ENCODE data around the gene RALB. TPM values are rescaled to one million over a fixed set of nuclear protein-coding genes. Genes with fewer than 3 reads are reported as not detected.

RALB gene
- total RNA-seq, 1 donor from 2014 or later: 45.8 TPM

DNA sequence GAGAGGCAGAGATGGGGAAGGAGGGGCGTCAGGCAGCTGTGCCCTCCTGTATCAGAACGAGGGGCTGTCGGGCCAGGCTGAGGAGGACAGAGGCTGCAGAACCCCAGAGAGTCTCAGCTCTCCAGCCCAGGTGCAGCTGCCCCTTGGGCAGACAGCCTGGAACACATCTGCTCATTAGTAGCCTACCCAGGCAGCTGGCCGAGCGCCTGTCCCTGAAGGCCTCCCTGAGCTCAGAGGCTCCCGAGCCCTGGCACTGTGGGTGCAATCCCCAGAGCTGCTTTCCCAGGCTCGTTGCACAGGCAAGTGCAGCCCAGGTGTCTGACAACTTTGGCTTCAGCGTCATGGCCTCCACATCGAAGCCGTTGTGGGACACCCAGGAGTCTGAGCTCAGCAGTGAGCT lies 16.3 kb upstream of the RALB start:
- intact Hi-C loops (cut with micrococcal nuclease): no loop called here
- H3K4me1 ChIP-seq: peaks cover 22% of the 10 kb centered on the region

DNA sequence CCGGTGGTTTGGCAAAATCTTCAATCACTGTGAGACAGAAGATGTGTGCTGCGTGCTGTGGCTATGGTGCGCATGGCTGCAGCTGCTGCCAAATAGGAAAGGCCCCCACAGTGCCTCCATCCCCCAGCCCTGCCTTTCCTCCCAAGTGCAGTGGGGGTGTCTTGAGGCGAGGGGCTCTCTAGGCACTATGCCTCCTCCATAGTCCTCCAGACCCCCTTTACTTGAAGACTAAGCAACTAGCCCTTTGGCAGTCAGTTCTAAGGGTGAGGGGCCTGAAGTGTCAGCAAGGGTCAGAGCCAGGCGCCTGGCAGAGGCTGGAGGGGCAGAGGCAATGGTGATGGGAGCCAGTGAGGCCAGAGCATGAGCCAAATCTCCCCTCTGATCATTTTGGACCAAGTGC lies 15.9 kb upstream of the RALB start:
- TF ChIP-seq CTCF (IDR thresholded peaks at IDR 0.05; ENCODE audit: borderline replicate concordance): no peak
- Histone ChIP-seq H3K9me3 (replicated peaks) (peaks cover 3% of the 10 kb centered on the region), H3K4me1 (peaks cover 27% of the 10 kb centered on the region), H3K4me3 (no peak overlapping the region), H3K27ac (replicated peaks) (no peak overlapping the region), H3K27me3 (ENCODE audit: low read depth) (peaks cover 21% of the 10 kb centered on the region), H3K36me3 (no peaks in the 10 kb centered on the region)
- DNase-seq: no peak
- intact Hi-C loops (cut with micrococcal nuclease): no loop called here

More for the DNA sequence above, 16.3 kb upstream of the RALB start:
- Histone ChIP-seq H3K27me3 (ENCODE audit: low read depth) (peaks cover 21% of the 10 kb centered on the region), H3K36me3 (no peaks in the 10 kb centered on the region), H3K9me3 (replicated peaks) (peaks cover 3% of the 10 kb centered on the region), H3K27ac (replicated peaks) (no peak overlapping the region), H3K4me3 (no peak overlapping the region)
- no peak for TF ChIP-seq CTCF (IDR thresholded peaks at IDR 0.05; ENCODE audit: borderline replicate concordance)
- no peak for DNase-seq

GRCh38 chr2:120237491-120237902 lies 15.2 kb upstream of the RALB start:
- Histone ChIP-seq H3K27ac (replicated peaks) (no peak overlapping the region), H3K27me3 (ENCODE audit: low read depth) (peaks cover 21% of the 10 kb centered on the region), H3K4me3 (no peak overlapping the region), H3K4me1 (peaks cover 28% of the 10 kb centered on the region), H3K36me3 (no peaks in the 10 kb centered on the region), H3K9me3 (replicated peaks) (peaks cover 3% of the 10 kb centered on the region)
- TF ChIP-seq CTCF (IDR thresholded peaks at IDR 0.05; ENCODE audit: borderline replicate concordance): no peak
- no peak for DNase-seq
- intact Hi-C loops (cut with micrococcal nuclease): no loop called here

- peaks cover 28% of the 10 kb centered on the region for H3K4me1 ChIP-seq
- H3K27me3 ChIP-seq (ENCODE audit: low read depth): peaks cover 21% of the 10 kb centered on the region
- H3K4me3 ChIP-seq: peak overlapping the region; percentile 15
- peaks cover 3% of the 10 kb centered on the region for H3K9me3 ChIP-seq (replicated peaks)
- no peaks in the 10 kb centered on the region for H3K36me3 ChIP-seq
- intact Hi-C loops (cut with micrococcal nuclease): no loop called here
- no peak for DNase-seq
- TF ChIP-seq CTCF (IDR thresholded peaks at IDR 0.05; ENCODE audit: borderline replicate concordance): no peak
- peak overlapping the region; percentile 77 for H3K27ac ChIP-seq (replicated peaks)
Observed at GRCh38 chr2:120238728-120239487, 13.7 kb upstream of the RALB start.

DNA sequence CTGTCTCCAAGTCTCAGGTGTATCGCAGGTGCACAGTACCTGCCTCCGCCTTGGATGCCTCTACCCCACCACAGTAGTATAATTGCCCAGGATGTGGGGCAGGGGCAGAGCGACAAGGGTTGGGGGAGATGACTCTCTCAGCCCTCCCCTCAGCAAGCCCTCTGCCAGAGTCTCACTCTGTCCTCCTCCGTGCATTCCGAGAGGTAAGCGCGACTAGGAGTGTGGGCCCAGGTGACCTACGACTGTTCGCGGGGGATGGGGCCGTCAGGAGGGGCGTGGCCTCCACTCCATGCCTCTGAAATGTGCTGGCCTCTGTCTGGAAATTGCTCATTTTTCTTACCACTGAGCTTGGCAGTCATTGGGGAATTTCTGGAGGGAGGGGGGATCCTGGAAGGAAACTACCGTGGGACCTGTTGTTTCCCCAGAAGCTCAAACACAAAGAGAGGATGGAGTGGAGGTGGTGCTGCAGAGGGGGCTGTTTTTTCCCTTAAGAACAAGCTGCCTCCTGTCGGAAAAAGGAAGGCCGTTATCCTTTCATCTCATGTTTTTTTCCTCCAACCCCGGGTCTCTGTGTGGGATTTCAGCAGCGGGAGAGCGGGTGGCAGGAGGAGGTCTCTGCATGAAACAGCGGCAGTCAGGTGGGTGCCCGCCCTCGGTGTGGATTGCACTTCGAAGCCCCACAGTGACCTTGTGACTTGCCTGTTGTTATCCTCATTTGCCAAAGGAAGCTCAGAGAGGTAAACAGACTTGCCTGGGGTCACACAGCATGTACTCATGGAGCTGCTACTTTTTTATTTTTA lies 13.0 kb upstream of the RALB start:
- no peaks in the 10 kb centered on the region for H3K36me3 ChIP-seq
- DNase-seq: peak; percentile 47
- TF ChIP-seq CTCF (IDR thresholded peaks at IDR 0.05; ENCODE audit: borderline replicate concordance): peak; percentile 15
- peak overlapping the region; percentile 32 for H3K4me3 ChIP-seq
- peaks cover 3% of the 10 kb centered on the region for H3K9me3 ChIP-seq (replicated peaks)
- peak overlapping the region; percentile 77 for H3K27ac ChIP-seq (replicated peaks)
- H3K4me1 ChIP-seq: peaks cover 28% of the 10 kb centered on the region
- intact Hi-C loops (cut with micrococcal nuclease): no loop called here
- peaks cover 21% of the 10 kb centered on the region for H3K27me3 ChIP-seq (ENCODE audit: low read depth)

All from left ventricle myocardium inferior (tissue), 1 donor.